ENCODE measurements around the gene STAB1.
A peak's percentile ranks its signal among the peaks of the same experiment; 100 is the strongest.

STAB1 gene

DNA sequence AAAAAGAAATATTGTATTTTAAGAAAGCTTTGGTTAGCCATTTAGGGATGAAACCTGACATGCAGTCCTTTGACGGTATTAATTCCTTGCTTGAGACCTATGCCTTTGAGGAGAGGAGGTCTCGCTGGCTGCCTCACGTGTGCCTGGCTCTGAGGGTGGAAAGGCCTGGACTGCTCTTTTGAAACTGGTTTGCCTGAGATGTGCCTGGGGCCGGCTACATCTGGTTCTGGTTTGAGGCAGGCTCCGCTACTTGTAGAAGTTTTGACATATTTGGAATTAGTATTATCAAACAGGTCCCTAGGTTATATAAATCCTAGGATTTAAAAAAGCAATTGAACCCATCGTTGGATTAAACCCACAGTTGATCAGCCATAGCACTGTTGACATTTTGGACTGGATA lies 33.3 kb upstream of the STAB1 start:
- DNase-seq (ENCODE audit: low spot score) = no peak

DNA sequence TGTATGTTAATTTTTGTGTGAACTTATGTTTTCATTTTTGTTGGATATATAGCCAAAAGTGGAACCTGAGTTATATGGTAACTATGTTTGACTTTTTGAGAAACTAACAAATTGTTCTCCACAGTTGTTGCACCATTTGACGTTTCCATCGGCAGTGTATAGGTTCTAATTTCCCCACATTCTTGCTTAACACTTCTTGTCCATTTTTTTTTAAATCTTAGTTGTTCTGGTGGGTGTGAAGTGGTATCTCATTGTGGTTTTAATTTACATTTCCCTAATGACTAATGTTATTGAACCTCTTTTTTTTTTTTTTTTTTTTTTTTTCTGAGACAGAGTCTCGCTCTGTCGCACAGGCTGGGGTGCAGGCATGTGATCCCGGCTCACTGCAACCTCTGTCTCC lies 31.7 kb upstream of the STAB1 start:
- DNase-seq (ENCODE audit: low spot score) = no peak

DNA sequence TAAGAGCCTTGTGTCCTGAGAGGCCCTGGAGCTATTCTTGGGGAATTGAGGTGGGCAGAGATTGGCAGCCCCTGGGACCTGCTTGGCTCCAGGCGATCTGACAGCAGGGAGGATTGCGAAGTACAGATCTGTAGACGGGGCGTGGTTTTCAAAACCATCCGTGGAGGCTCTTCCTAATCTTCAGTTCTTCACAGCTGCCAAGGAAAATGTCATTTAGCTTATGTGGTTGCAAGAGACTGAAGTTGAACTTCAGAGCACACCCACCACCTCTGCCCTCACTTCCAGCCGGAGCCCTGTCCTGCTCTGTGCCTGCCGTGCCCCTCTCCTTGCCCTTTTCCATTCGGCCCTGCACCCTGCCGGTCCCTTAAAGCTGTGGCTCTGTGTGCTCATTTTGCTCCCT lies 26.8 kb upstream of the STAB1 start:
- DNase-seq (ENCODE audit: low spot score) = no peak

DNA sequence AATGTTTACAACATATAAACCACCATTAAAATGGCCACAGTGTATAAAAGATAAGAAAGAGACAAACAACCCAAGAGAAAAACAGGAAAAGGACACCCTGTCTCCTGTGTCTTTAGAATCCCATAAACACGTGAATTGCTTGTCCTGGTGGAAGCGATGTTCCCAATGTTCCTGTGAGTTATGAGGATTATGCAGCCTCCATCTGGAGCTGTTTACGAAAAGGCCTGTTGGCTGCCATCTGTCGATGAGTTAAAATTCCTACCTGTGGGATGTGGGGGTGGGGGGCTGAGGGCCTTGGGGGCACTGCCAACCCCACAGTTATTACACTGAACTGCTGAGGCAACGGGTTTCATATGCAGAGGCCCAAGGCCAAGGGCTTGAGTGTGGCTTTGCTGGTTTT lies 26.1 kb upstream of the STAB1 start:
- no peak for DNase-seq (ENCODE audit: low spot score)

DNA sequence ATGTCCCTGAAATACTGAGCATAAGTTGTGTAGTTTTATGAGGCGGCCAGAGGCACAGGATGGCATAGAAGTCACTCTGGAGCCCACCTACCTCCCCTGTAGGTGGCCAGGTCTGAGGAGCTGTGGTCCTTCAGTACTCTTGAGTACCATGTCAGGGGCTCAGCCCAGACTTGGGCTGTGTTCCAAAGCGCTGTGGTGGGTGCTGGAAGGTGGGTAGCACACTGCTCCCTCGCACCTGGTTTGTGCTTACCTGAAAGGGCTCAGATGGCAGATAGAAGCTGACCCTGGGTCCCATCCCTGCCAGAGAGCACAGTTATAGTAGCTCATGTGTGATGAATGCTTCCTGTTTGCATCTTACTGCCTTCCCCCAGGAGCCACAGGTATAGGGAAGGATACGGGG lies 24.2 kb upstream of the STAB1 start:
- no peak for DNase-seq (ENCODE audit: low spot score)

DNA sequence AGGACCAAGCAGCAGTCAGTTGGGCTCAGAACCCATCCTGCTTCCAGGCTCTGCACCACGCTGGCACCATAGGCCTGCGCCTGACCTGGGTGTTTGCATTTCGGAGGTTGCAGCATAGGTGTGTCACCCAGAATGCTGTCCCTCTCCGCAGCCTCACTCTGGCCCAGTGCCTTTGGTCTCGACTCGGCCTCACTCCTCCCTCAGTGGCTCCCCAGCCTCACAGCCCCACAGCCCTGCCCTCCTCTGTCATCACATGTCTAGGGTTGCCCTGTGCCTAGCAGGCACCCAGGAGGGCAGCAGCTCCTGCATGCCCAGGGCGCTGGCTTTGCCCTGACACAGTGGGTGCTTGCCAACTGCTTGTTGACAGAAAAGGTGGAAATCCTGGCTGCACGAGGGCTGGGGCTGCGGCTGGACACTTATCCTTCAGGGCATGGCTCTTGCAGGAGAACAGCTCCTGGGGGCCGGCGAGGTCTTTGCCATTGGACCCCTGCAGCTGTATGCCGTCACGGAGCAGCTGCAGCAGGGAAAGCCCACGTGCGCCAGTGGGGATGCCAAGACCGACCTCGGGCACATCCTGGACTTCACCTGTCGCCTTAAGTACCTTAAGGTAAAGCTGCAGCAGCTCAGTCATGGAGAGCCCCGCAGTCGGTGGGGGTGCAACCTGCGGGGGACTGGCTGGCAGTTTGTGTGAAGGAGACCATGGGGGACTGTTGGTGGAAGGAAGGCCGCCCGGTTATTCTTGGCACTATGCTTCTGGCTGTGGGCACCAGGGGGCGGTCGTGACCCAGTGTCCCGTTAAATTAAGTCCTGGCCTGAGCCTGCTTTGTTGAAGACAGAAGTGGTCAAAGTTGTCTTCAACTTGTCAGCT lies 23.5 kb upstream of the STAB1 start:
- DNase-seq (ENCODE audit: low spot score) = peak; percentile 53

DNA sequence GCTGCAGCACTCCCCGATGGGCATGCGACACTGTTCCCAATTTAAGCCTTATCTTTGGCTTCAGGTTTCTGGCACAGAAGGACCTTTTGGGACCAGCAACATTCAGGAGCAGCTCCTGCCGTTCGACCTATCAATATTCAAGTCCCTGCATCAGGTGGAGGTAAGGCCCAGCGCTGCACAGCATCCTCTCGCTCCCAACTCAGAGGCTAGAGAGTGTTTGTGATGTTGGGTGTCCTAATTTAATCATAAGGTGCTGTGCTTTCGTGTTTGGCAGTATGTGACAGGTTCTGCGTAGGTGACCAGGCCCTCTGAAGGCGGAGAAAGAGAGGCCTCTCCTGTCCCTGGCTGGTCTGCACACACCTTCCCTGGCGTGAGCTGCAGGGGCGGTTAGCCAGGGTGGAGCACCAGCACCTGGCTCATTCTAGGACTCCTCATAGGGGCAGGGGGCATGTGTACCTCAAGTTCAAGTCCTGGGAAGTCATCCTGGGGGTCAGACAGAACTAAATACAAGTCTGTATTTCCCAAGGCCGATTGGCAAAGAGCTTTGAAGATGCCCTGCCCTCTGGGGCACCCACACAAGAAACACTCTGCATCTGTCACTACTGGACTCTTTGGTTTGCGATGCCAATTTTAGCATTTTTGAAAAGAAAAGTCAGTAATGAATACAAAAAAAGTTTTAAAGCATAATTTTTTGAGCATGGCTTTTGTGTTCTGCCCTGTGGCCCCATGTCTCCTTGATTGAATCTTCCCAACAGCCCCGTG lies 22.7 kb upstream of the STAB1 start:
- no peak for DNase-seq (ENCODE audit: low spot score)

DNA sequence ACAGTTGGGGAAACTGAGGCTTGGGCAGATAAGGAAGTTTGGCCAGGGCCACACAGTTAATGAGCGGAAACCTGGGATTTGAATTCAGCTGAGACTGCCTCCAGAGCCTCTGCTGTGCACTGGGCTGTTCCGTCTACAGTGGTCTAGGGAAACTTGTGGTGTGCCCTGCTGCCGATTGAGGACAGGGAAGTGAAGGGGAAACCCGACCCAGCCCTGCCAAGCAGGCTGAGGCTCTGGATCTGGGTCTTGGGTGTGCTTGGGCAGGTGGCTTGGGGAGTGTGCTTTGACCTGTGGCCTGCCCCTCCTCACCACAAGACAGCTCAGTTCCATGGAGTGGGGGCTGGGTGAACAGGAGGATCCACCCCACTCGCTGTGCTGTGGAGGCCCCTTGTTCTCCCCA lies 22.1 kb upstream of the STAB1 start:
- DNase-seq (ENCODE audit: low spot score) = no peak

DNA sequence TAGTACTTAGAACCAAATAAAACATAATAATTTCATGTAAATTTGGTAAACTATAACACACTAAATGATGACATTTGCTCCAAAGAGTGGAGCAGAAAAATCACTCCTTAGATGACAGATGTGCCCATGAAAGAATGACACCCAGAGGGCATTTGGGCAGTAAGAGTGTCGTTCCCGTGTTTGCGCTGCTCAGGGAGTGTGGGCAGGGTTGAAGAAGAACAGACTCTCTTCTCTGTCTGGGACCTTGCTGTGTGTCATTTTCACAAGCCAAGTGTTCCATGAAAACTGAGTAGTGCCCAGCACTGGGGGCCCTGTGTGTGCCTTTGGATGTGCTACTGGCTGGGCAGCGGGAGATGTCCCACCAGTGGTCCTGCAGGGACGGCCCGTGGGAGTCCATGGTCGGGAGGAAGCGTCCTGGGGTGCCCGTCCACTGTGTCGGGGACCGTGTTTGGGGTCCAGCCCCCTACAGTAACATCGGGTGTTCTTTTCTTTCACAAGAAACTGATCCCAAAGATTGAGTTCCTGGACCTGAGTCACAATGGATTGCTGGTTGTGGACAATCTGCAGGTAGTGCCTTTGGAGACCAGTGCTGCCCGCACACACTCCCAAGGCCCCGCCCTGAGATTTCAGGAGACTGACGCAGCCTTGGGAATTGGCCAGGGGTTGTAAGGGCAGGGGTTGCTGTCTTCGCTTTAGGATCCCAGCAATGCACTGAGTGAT lies 17.9 kb upstream of the STAB1 start:
- DNase-seq (ENCODE audit: low spot score) = no peak

DNA sequence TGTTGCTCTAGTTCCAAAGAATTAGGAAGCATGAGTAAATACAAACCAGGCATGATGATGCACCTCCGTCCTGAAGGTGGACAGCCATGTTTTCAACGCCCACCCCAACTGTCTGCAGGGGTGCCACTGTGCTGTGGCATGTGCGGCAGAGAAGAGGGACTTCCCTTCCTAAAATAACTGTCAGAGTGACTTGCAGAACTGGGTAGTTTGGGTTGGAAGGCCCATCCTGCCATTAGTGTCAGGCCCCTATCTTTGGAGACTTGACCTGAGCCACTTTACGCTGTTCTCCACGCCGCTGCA lies 17.4 kb upstream of the STAB1 start:
- DNase-seq (ENCODE audit: low spot score) = no peak

DNA sequence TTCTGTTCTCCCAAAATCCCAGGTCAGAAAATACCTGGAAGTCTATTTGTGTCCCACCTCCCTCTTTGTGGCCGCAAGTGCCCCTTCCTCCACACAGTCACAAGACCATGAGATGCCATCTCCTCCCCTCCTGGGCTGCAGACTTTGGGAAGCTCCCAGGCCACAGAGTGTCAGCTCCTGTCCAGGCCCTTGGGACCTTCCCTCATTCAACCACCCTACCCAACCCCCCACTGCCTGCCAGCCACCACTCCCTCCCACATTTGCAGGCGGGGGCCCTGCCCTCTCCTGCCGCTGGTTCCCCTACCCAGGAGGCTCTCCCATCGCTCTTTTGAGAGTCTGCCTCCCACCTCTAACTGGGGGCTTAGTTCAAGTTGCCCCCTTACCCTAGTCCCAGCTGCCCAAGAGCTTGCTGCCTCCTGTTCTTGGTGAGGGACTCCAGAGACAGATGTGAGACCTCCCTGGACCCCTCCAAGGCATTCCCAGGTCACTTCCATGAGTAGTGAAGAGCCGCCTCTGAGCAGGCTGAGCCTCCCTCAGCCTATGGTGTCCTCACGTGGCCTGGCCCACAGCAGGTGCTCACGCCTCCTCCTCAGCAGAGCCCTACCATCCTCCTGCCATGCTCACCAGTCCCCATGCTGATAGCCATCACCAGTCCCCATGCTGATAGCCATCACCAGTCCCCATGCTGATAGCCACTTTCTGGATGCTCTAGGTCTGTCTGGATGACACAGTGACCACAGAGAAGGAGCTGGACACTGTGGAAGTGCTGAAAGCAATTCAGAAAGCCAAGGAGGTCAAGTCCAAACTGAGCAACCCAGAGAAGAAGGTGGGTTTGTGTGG lies 15.9 kb upstream of the STAB1 start:
- no peak for DNase-seq (ENCODE audit: low spot score)

DNA sequence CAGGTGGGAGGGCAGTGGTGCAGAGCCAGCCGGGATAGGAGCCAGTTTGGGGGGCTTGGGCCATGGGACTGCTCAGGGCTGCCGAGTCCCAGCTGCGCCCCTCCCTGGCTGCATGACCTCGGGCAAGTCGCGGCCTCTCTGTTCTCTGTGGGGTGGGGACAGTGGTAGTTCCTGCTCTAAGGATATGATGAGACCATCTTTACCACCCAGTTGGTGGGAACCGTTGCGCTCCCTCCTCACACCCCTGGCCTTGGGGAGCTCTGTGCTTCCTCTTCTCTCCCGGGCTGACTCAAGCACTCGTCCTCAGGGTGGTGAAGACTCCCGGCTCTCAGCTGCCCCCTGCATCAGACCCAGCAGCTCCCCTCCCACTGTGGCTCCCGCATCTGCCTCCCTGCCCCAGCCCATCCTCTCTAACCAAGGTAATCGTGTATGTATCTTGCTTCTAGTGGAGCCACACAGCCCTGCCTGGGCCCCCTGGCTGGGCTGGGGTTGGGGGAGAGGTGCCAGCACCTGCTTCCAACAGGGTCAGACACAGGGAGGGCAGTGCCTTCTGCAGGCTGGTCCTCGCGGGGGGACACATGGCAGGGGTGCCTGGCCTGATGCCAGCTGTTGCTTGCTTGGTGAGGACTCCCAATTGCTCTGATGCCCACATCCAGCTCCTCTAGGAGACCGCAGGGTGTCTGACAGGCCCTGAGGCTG lies 15.1 kb upstream of the STAB1 start:
- no peak for DNase-seq (ENCODE audit: low spot score)

DNA sequence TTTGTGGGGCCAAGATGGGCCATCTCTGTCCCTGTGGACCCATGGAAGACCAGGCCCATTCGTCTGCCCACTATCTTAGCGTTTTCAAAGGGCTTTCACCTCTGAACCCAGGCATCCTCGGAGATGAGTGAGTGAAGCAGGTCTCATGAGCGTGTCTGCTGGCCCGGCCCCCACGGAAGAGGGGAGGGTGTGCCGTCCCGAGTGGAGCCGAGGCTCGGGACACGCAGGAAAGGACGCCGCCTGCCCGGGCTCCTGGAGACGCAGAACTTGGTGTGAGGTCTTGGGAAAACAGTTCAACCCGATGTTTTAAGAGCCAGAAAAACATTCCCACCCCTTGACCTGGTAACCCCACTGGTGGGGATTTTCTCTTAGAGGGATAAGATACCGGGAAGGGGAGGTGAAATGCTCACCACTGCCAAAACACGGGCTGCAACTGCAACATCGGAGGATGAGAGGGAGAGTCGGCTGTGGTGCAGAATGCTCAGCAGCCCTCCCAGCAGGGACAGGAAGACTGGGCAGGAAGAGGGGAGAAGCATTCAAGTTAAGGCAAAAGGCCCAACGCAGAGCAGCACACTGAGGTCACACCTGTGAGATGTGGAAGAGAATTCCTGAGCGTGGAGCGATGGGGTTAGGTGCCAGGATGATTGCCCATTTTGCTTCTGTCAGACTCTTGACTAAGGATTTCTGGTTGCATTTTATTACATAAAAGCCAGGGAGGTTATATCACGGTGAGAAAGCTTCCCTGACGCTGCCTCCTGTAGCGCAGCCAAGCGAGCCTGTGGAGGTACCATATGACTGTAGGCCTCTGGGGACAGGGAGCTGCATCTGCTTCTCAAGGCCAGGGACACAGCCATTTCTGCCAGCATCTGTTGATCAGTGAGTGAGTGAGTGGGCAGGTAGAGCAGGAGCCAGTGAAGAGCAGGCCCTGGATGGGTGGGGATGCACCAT lies 14.1 kb upstream of the STAB1 start:
- DNase-seq (ENCODE audit: low spot score) = no peak

DNA sequence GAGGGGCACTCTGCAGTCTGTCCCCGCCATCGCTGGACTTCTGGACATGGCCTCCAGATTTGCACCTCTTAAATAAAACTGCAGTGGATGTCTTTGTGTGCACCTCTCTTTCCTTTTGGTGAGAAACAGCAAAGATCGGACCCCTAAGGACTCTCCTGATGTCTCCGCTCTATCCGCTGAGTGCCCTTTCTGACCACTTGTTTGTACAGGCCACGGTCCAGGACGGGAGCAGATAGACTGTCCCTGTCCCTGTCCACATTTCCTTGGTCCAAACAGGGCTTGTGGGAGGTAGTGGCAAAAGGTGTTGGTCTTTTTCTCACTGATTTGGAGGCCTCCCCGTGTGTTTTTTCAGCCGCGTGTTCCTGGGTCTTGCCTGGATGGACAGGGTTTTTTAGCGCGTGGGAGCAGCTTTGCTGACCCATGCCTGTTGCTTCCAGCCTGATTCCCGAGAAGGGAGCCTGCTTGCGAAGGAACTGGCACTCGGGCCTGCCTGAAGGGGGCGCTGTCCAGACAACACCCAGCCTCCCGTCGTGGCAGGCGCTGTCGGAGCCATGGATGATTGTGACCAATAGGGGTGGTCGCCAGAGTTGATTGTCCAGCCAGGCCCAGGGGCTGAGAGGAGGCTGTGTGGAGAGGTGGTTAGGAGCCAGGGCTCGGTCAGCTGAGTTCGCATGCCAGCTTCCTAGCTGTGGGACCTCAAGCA lies 13.2 kb upstream of the STAB1 start:
- DNase-seq (ENCODE audit: low spot score) = no peak

DNA sequence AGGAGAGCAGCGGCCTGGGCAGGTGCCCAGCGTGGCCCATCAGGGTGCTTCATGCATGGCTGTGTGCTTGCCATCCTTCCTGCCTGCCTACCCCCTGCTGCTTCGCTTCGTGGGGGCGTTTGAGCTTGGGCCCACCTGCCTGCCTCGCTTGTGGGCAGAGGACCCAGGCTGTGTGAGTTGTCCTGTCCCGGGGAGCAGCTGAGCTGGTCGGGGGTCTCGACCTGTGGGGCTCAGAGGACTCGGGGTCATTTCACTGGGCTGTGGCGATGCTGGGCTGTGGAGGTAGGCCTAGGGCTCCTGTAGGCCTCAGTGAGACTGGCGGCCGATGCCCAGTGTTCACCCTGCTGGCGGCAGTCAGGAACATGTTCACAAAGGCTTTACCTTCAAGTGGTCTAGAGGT lies 12.1 kb upstream of the STAB1 start:
- DNase-seq (ENCODE audit: low spot score) = no peak

DNA sequence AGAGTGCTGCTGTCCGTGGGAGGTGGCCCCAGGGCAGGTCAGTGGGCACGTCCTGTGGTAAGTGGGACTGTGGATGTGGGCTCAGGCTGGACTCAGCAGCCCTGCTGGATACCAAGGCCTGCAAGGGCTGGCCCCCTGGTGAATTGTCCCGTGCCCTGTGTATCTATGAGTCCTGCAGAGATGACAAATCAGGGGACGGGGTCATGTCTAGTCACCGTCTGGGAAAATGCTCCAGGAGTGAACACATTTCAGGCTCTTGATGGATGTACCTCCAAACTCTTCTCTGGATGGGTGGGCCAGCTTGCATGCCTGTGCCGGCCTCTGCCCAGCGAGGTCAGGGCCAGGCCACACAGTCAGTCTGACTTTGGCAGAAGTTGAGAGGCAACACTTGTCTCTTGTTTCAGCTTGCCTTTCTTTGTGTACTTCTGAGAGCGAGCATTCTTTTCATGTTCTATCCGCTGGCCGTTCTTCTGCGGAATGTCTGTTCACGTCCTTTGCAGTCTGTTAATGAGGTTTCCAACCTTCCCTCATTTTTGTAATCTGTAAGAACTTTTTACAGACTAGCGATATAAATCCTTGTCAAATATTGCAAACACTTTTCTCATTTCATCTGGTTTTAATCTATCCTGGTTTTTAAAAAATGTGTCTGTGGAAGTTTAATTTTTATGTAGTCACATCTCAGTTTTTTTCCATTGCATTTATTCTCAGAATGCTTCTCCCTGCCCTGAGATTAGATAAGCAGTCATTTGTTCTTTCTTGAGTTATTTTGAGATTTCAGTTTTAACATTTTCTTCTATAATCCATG lies 11.4 kb upstream of the STAB1 start:
- DNase-seq (ENCODE audit: low spot score) = peak; percentile 26

DNA sequence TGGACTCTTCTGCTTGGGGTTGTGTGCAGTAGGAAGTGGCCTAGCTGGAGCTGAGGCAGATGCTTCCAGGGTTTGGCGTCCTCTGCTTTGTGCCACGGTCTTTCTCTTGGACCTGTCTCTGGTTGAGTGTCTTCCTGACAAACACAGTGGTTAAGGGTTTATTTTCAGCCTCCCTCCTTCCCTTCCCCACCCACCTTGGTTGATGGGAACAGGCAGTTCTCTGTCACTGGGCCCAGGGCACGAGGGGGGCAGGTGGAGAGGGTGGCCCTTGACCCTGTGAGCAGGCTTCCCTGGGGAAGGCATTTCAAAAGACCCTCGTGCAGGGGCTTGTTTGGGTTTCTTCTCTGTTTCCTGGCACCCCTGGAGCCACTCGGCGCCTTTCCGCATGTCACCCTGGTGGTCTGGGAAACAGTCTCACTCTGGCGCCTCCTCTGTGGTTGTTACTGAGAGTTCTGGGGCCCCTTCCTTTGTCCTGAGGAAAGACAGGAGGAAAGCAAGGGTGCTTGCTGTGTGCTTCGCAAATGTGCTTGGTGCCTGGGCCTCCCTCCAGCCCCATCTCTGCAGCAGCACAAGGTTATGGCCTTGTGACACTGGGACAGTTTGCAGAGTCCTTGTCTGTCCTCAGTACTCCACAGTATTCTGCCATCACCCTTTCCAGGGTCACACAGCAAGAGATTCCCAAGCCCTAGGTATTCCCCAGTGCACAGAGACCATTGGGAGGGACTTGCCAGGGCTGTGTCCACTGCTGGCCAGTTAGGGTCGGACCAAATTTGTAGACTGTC lies 10.3 kb upstream of the STAB1 start:
- DNase-seq (ENCODE audit: low spot score) = no peak
